ENCODE data around the gene KIF18A.

DNA sequence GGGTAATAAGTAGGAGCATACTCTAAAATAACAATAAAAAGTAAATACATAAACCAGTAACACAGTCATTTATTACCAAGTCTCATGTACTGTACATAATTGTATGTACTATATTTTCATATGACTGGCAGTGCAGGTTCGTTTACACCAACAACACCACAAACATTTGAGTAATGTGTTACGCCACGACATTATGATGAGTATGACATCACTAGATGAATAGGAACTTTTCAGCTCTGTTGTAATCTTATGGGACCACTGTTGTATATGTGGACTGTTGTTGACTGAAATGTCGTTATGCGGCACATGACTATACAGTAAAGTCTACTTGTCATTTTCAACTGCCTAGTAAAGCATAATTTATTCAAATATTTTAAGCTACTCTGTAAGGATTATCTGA lies 18.6 kb downstream of the KIF18A start:
- TF ChIP-seq, protein P1, sequence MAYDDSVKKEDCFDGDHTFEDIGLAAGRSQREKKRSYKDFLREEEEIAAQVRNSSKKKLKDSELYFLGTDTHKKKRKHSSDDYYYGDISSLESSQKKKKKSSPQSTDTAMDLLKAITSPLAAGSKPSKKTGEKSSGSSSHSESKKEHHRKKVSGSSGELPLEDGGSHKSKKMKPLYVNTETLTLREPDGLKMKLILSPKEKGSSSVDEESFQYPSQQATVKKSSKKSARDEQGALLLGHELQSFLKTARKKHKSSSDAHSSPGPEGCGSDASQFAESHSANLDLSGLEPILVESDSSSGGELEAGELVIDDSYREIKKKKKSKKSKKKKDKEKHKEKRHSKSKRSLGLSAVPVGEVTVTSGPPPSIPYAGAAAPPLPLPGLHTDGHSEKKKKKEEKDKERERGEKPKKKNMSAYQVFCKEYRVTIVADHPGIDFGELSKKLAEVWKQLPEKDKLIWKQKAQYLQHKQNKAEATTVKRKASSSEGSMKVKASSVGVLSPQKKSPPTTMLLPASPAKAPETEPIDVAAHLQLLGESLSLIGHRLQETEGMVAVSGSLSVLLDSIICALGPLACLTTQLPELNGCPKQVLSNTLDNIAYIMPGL (CRISPR knock-in tag; IDR thresholded peaks at IDR 0.05; ENCODE audit: borderline replicate concordance in 1 of 2, low read depth in 1 of 2) = no peak
- no peak for TF ChIP-seq EZH2 (conservative IDR thresholded peaks at IDR 0.05; ENCODE audit: low read depth, low read length)
